Peyer's patch (tissue), 4 donors: Measurements from ENCODE around the gene ITGA11. TPM values are rescaled to one million over a fixed set of nuclear protein-coding genes. Genes with fewer than 3 reads are reported as not detected.

ENCODE experiments used
- DNase-seq, 3 donors: peaks; one replicate each; pipeline ENCODE4 v3.0.0-alpha.2; 2017 to 2019
- H3K27ac ChIP-seq, 4 donors: fragments of 200-600 bp; sonication (generic); one replicate each; pipeline ENCODE4 v1.5.1; 2016 to 2019
- H3K27me3 ChIP-seq, 2 donors: fragments of 200-600 bp; sonication (generic); one replicate each; pipeline ENCODE4 v1.5.1; 2019
- H3K36me3 ChIP-seq, 3 donors: fragments of 200-600 bp; sonication (generic); one replicate each; pipeline ENCODE4 v1.5.1; 2016 to 2019
- H3K4me1 ChIP-seq, 4 donors: fragments of 200-600 bp; sonication (generic); one replicate each; pipeline ENCODE4 v1.5.1; 2016 to 2019
- H3K4me3 ChIP-seq, 4 donors: fragments of 200-600 bp; sonication (generic); 1 replicate in 3 of 4; 2 replicates in 1 of 4; pipeline ENCODE4 v1.5.1; 2016 to 2019; ENCODE audit warnings: mild to moderate bottlenecking in 1 of 4
- H3K9me3 ChIP-seq, 4 donors: fragments of 200-600 bp; sonication (generic); one replicate each; pipeline ENCODE4 v1.5.1; 2016 to 2019; ENCODE audit warnings: mild to moderate bottlenecking in 1 of 4
- CTCF ChIP-seq, 6 experiments: fragments of 450-650 bp in 4 of 6; fragments of 200-600 bp in 2 of 6; sonication (generic) in 1 of 6; IDR thresholded peaks; one replicate each; pipeline ENCODE4 v1.5.1; 2017 to 2019; ENCODE audit warnings: antibody characterized with exemption in 6 of 6, mild to moderate bottlenecking in 3 of 6, moderate library complexity in 1 of 6
- POLR2A ChIP-seq, 2 donors: fragments of 450-650 bp; IDR thresholded peaks; one replicate each; pipeline ENCODE4 v1.5.1; 2017; ENCODE audit warnings: antibody characterized with exemption in 2 of 2, mild to moderate bottlenecking in 2 of 2, moderate library complexity in 2 of 2
- total RNA-seq, 4 donors: library from RNA; depleted of rRNA; stranded (reverse); fragments of >200 nt; gene quantifications; one replicate each; pipeline ENCODE4 v1.1.0, GENCODE V29; 2016

Gene ITGA11
- total RNA-seq, result 10 to 100 TPM in 1 of 4 donors, 1 to 10 TPM in 2, under 1 TPM in 1; 0.88 to 24.8 (median 2.6) TPM

- Histone ChIP-seq H3K27ac (peak within 1 kb of the TSS in 2 of 4 donors; percentile 15 to 35), H3K4me3 (peak within 1 kb of the TSS; percentile 21 to 54 (median 40)), H3K4me1 (peaks cover 0 to 17% (median 0%) of the 10 kb centered on the region in 4 donors), H3K9me3 (no peaks in the 10 kb centered on the region), H3K27me3 (peaks cover 0 to 14% of the 10 kb centered on the region in 2 donors), H3K36me3 (no peaks in the 10 kb centered on the region)
- TF ChIP-seq POLR2A (IDR thresholded peaks at IDR 0.05) (no peak), CTCF (IDR thresholded peaks at IDR 0.05) (no peak)
- peak in 2 of 3 donors; percentile 55 to 68 for DNase-seq
These were observed at the start of gene ITGA11 for GRCh38 chr15:68431792-68432401. TSS of gene ITGA11 (minus strand) at chr15:68432163. CDS start at chr15:68432066, 97 bp downstream.

- TF ChIP-seq POLR2A (IDR thresholded peaks at IDR 0.05) (no peak), CTCF (IDR thresholded peaks at IDR 0.05) (no peak)
- Histone ChIP-seq H3K4me1 (peaks cover 0 to 5% (median 0%) of the 10 kb centered on the region in 4 donors), H3K4me3 (no peak overlapping the region), H3K36me3 (no peaks in the 10 kb centered on the region), H3K27ac (no peak overlapping the region), H3K9me3 (no peaks in the 10 kb centered on the region), H3K27me3 (no peaks in the 10 kb centered on the region)
- DNase-seq, result no peak
These were observed 49.4 kb upstream of the ITGA11 start for GRCh38 chr15:68481321-68481720.

GRCh38 chr15:68480296-68480695 is 48.3 kb upstream of the ITGA11 start:
- no peak for TF ChIP-seq POLR2A (IDR thresholded peaks at IDR 0.05)
- TF ChIP-seq CTCF (IDR thresholded peaks at IDR 0.05), result no peak
- H3K27ac ChIP-seq, result no peak overlapping the region

GRCh38 chr15:68479870-68480269 is 47.9 kb upstream of the ITGA11 start:
- H3K4me3 ChIP-seq, result no peak overlapping the region
- no peak for DNase-seq

More at GRCh38 chr15:68480296-68480695, 48.3 kb upstream of the ITGA11 start:
- no peaks in the 10 kb centered on the region for H3K4me1 ChIP-seq
- no peak overlapping the region for H3K4me3 ChIP-seq
- no peak for DNase-seq
- no peaks in the 10 kb centered on the region for H3K9me3 ChIP-seq
- H3K27me3 ChIP-seq, result no peaks in the 10 kb centered on the region
- H3K36me3 ChIP-seq, result no peaks in the 10 kb centered on the region

GRCh38 chr15:68479406-68479805 is 47.4 kb upstream of the ITGA11 start:
- H3K4me3 ChIP-seq, result no peak overlapping the region
- no peaks in the 10 kb centered on the region for H3K36me3 ChIP-seq
- no peak for DNase-seq
- TF ChIP-seq CTCF (IDR thresholded peaks at IDR 0.05) (no peak), POLR2A (IDR thresholded peaks at IDR 0.05) (no peak)
- no peak overlapping the region for H3K27ac ChIP-seq
- no peaks in the 10 kb centered on the region for H3K9me3 ChIP-seq
- no peaks in the 10 kb centered on the region for H3K27me3 ChIP-seq
- no peaks in the 10 kb centered on the region for H3K4me1 ChIP-seq

More at GRCh38 chr15:68479870-68480269, 47.9 kb upstream of the ITGA11 start:
- Histone ChIP-seq H3K9me3 (no peaks in the 10 kb centered on the region), H3K4me1 (no peaks in the 10 kb centered on the region), H3K27me3 (no peaks in the 10 kb centered on the region), H3K36me3 (no peaks in the 10 kb centered on the region), H3K27ac (no peak overlapping the region)
- TF ChIP-seq CTCF (IDR thresholded peaks at IDR 0.05) (no peak), POLR2A (IDR thresholded peaks at IDR 0.05) (no peak)
